Spleen (tissue), 11 donors: Measurements from ENCODE around the gene PRR33. TPM values are rescaled to one million over a fixed set of nuclear protein-coding genes. Genes with fewer than 3 reads are reported as not detected.

Source experiments
- DNase-seq: peaks from one replicate; pipeline ENCODE4 v3.0.0-alpha.2; 2020
- H3K27ac ChIP-seq, 8 donors: fragments of 200-600 bp; sonication (generic) in 7 of 8; 1 replicate in 4 of 8; 2 replicates in 4 of 8; pipeline versions ENCODE4 v1.5.0 to v1.8.0; 2016 to 2021; ENCODE audit warnings: inconsistent platforms in 4 of 8, mild to moderate bottlenecking in 4 of 8, moderate library complexity in 1 of 8
- H3K27me3 ChIP-seq, 7 donors: fragments of 200-600 bp; sonication (generic) in 6 of 7; replicated peaks in 1 of 7; 1 replicate in 4 of 7; 2 replicates in 3 of 7; pipeline versions ENCODE4 v1.5.0 to v1.8.0; 2016 to 2021; ENCODE audit warnings: inconsistent platforms in 3 of 7, mild to moderate bottlenecking in 1 of 7
- H3K36me3 ChIP-seq, 6 donors: fragments of 200-600 bp; sonication (generic) in 5 of 6; 1 replicate in 4 of 6; 2 replicates in 2 of 6; pipeline versions ENCODE4 v1.5.0 to v1.8.0; 2016 to 2021; ENCODE audit warnings: inconsistent platforms in 2 of 6
- H3K4me1 ChIP-seq, 6 donors: fragments of 200-600 bp; sonication (generic) in 5 of 6; 1 replicate in 3 of 6; 2 replicates in 3 of 6; pipeline versions ENCODE4 v1.5.0 to v1.8.0; 2016 to 2021; ENCODE audit warnings: inconsistent platforms in 3 of 6
- H3K4me3 ChIP-seq, 8 donors: fragments of 200-600 bp; sonication (generic) in 7 of 8; 1 replicate in 4 of 8; 2 replicates in 4 of 8; pipeline versions ENCODE4 v1.5.0 to v1.8.0; 2016 to 2021; ENCODE audit warnings: inconsistent platforms in 4 of 8, mild to moderate bottlenecking in 4 of 8, moderate library complexity in 2 of 8
- H3K9me3 ChIP-seq, 8 donors: fragments of 200-600 bp; sonication (generic) in 7 of 8; 1 replicate in 4 of 8; 2 replicates in 4 of 8; pipeline versions ENCODE4 v1.5.0 to v1.8.0; 2016 to 2021; ENCODE audit warnings: inconsistent platforms in 4 of 8
- POLR2A ChIP-seq, 3 donors: fragments of 450-650 bp; IDR thresholded peaks; one replicate each; pipeline ENCODE4 v1.5.1; 2017; ENCODE audit warnings: antibody characterized with exemption in 3 of 3, mild to moderate bottlenecking in 1 of 3
- POLR2AphosphoS5 ChIP-seq, 3 donors: sonication (generic); formaldehyde crosslinking; IDR thresholded peaks; one replicate each; pipeline ENCODE4 v1.5.1; 2017; ENCODE audit warnings: antibody characterized with exemption in 3 of 3
- WGBS, 5 donors: extraction: QIAGEN DNeasy Blood & Tissue Kit in 3 of 5; methylation state at CpG; one replicate each; pipeline versions ENCODE4 v1.1.5 to v1.1.7; 2013 to 2018; 5-methylcytosine and 5-hydroxymethylcytosine counted together
- intact Hi-C: fragments of 100-400 bp; cut with DNase I; formaldehyde crosslinking; loops from one replicate; pipeline ENCODE4 v1.15.0; 2023; ENCODE audit warnings: low total_unique reads
- polyA plus RNA-seq, 3 donors: library from polyadenylated mRNA; stranded (reverse); fragments of 200-250 nt; gene quantifications; one replicate each; pipeline ENCODE4 v1.2.1, GENCODE V29; 2013
- total RNA-seq, 7 donors: library from RNA; depleted of rRNA in 3 of 7; stranded (reverse); fragments of >200 nt in 3 of 7; fragmentation: NEBNext Ultra II Directional in 4 of 7; extraction: Animal tissue kit (Norgen Biotek cat#: 25700) in 4 of 7; gene quantifications; one replicate each; pipeline versions ENCODE4 v1.1.0 to v1.2.1, GENCODE V29; 2016 to 2021
- TF ChIP-seq, protein P1 (sequence below), 11 experiments: fragments of 200-600 bp in 7 of 11; fragments of 450-650 bp in 4 of 11; sonication (generic) in 4 of 11; IDR thresholded peaks in 8 of 11; conservative IDR thresholded peaks in 3 of 11; 1 replicate in 7 of 11; 2 replicates in 4 of 11; pipeline versions ENCODE4 v1.4.0 to v1.8.0; 2016 to 2021; ENCODE audit warnings: antibody characterized with exemption in 11 of 11, inconsistent platforms in 4 of 11, mild to moderate bottlenecking in 1 of 11
- donor health status: healthy with polysubstance abuse.
- donor health status: DM: no; HTN: no; CAD: no; lungs with moderate emphysema.
- donor health status: DM: no; HTN: no; CAD: no.
- donor health status: Bipolar disorder and iron deficiency.
- donor health status: healthy.
- donor health status: DM: no; HTN: no; CAD: no.
- donor health status: DM: yes; HTN: yes; CAD: no.

The PRR33 gene
- total and polyA plus RNA-seq, 10 donors = 0.03 to 0.64 (median 0.20) TPM; not detected in 7

- no peaks in the 10 kb centered on the region for H3K36me3 ChIP-seq
- WGBS, 5 donors = 75 to 87% (median 81%) methylated on average over 5 of the region's 5 CpGs
- no peaks in the 10 kb centered on the region for H3K9me3 ChIP-seq
- no peak for DNase-seq
- TF ChIP-seq POLR2A (IDR thresholded peaks at IDR 0.05) = no peak
- TF ChIP-seq, protein P1, sequence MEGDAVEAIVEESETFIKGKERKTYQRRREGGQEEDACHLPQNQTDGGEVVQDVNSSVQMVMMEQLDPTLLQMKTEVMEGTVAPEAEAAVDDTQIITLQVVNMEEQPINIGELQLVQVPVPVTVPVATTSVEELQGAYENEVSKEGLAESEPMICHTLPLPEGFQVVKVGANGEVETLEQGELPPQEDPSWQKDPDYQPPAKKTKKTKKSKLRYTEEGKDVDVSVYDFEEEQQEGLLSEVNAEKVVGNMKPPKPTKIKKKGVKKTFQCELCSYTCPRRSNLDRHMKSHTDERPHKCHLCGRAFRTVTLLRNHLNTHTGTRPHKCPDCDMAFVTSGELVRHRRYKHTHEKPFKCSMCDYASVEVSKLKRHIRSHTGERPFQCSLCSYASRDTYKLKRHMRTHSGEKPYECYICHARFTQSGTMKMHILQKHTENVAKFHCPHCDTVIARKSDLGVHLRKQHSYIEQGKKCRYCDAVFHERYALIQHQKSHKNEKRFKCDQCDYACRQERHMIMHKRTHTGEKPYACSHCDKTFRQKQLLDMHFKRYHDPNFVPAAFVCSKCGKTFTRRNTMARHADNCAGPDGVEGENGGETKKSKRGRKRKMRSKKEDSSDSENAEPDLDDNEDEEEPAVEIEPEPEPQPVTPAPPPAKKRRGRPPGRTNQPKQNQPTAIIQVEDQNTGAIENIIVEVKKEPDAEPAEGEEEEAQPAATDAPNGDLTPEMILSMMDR (IDR thresholded peaks at IDR 0.05 in 8 of 11, conservative IDR thresholded peaks at IDR 0.05 in 3 of 11) = no peak
- no peak for TF ChIP-seq POLR2AphosphoS5 (IDR thresholded peaks at IDR 0.05)
- H3K27ac ChIP-seq = no peak overlapping the region
- H3K27me3 ChIP-seq = peaks cover 0 to 5% (median 0%) of the 10 kb centered on the region in 7 donors
- H3K4me3 ChIP-seq = no peak overlapping the region
- peaks cover 0 to 15% (median 0%) of the 10 kb centered on the region in 6 donors for H3K4me1 ChIP-seq
- intact Hi-C loops = no loop called here
These were observed 8.0 kb upstream of the PRR33 start for GRCh38 chr11:1899686-1900085.

DNA sequence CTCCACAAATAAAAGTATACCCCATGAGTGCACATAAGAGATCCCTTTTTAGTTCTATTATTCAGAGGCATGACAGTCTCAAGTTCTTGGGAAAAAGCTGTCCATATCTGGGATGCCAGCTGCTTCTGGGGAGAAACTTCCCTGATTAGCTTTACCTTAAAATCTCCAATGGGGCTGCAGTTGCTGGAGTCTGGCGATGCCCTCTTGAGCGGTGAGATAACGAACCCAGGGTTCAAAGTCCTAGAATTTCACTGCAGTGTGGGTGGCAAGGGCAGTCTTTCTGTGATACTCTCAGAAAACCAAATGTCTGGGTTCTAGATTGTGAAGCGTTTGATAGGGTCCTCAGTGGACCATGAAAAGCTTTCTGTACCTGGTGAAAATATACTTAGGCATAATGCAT lies 7.4 kb upstream of the PRR33 start:
- TF ChIP-seq POLR2AphosphoS5 (IDR thresholded peaks at IDR 0.05) (no peak), POLR2A (IDR thresholded peaks at IDR 0.05) (no peak)
- TF ChIP-seq, protein P1 (IDR thresholded peaks at IDR 0.05 in 8 of 11, conservative IDR thresholded peaks at IDR 0.05 in 3 of 11) = no peak
- peaks cover 0 to 5% (median 0%) of the 10 kb centered on the region in 7 donors for H3K27me3 ChIP-seq
- peaks cover 0 to 15% (median 0%) of the 10 kb centered on the region in 6 donors for H3K4me1 ChIP-seq
- no peak overlapping the region for H3K4me3 ChIP-seq
- H3K9me3 ChIP-seq = no peaks in the 10 kb centered on the region
- intact Hi-C loops = no loop called here
- 90 to 96% (median 94%) methylated on average over 4 of the region's 4 CpGs for WGBS, 5 donors
- H3K27ac ChIP-seq = no peak overlapping the region
- no peaks in the 10 kb centered on the region for H3K36me3 ChIP-seq
- DNase-seq = no peak

DNA sequence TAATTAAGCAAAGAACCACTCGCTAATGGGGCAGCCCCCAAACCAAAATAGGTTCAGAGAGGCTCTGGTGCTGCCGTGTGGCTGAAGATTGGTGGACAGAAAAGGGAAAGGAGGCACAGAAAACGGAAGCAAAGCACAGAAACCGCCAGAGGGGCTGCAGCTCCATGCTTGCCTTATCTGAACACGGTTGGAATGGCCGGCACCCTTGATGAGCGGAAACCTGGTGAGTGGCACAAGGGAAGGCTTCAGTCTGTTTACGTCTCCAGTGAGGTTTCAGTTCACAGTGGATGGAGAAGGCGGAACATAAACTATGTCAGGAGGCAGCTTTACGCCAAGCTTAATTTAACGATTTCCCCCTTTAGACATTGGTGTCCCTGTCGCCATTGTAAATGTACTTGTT lies 5.2 kb upstream of the PRR33 start:
- Histone ChIP-seq H3K4me1 (peaks cover 0 to 15% (median 1%) of the 10 kb centered on the region in 6 donors), H3K9me3 (no peaks in the 10 kb centered on the region), H3K27me3 (peaks cover 0 to 5% (median 0%) of the 10 kb centered on the region in 7 donors), H3K4me3 (peak overlapping the region in 3 of 8 donors; percentile 12 to 43 (median 15)), H3K36me3 (no peaks in the 10 kb centered on the region), H3K27ac (no peak overlapping the region)
- DNase-seq = no peak
- TF ChIP-seq, protein P1 (IDR thresholded peaks at IDR 0.05 in 8 of 11, conservative IDR thresholded peaks at IDR 0.05 in 3 of 11) = no peak
- no peak for TF ChIP-seq POLR2A (IDR thresholded peaks at IDR 0.05)
- TF ChIP-seq POLR2AphosphoS5 (IDR thresholded peaks at IDR 0.05) = no peak
- WGBS, 5 donors = 35 to 57% (median 41%) methylated on average over 12 of the region's 12 CpGs
- intact Hi-C loops = no loop called here

GRCh38 chr11:1896468-1896867 lies 4.8 kb upstream of the PRR33 start:
- TF ChIP-seq POLR2AphosphoS5 (IDR thresholded peaks at IDR 0.05) (no peak), POLR2A (IDR thresholded peaks at IDR 0.05) (no peak)
- TF ChIP-seq, protein P1 (IDR thresholded peaks at IDR 0.05 in 8 of 11, conservative IDR thresholded peaks at IDR 0.05 in 3 of 11) = no peak
- no peak for DNase-seq
- H3K9me3 ChIP-seq = no peaks in the 10 kb centered on the region
- WGBS, 5 donors = 37 to 48% (median 40%) methylated on average over 10 of the region's 10 CpGs
- H3K4me1 ChIP-seq = peaks cover 0 to 16% (median 5%) of the 10 kb centered on the region in 6 donors
- peaks cover 0 to 2% (median 0%) of the 10 kb centered on the region in 6 donors for H3K36me3 ChIP-seq
- H3K27me3 ChIP-seq = peaks cover 0 to 5% (median 0%) of the 10 kb centered on the region in 7 donors
- peak overlapping the region in 1 of 8 donors; percentile 43 for H3K4me3 ChIP-seq
- intact Hi-C loops = no loop called here
- no peak overlapping the region for H3K27ac ChIP-seq
